KOPT-K1 (cell line): ENCODE data around the gene NEK7.

ENCODE experiments used
- H3K27ac ChIP-seq: fragments of 200-600 bp; sonication (generic); 2 replicates; pipeline ENCODE4 v1.5.1; 2016; ENCODE audit warnings: antibody characterized with exemption, mild to moderate bottlenecking, low read depth, low read length; ENCODE audit not compliant: poor library complexity, severe bottlenecking
- H3K36me3 ChIP-seq: fragments of 200-600 bp; sonication (generic); 2 replicates; pipeline ENCODE4 v1.5.1; 2017; ENCODE audit warnings: antibody characterized with exemption, mild to moderate bottlenecking, low read length, moderate library complexity; ENCODE audit not compliant: insufficient read depth
- H3K9me3 ChIP-seq: fragments of 200-600 bp; sonication (generic); 2 replicates; pipeline ENCODE4 v1.5.1; 2017; ENCODE audit warnings: antibody characterized with exemption, low read length, mild to moderate bottlenecking; ENCODE audit not compliant: insufficient read depth, poor library complexity, severe bottlenecking

Gene NEK7

DNA sequence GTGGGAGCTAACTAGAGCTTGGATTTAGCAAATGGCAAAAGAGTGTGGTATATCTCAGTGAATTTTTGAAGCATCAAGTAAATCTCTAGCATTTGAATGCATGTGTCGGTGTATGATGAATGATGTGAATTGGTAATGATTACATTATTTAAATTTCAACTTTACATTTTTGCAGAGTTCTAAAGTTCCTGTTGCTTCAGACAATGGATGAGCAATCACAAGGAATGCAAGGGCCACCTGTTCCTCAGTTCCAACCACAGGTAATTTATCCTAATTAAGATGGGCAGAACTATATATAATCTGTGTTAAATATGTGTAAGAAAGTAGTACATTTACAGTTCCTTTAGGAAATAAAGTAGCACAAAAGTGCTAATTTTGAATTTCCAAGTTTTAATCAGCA lies 75.6 kb downstream of the NEK7 start:
- Histone ChIP-seq H3K27ac (no peak overlapping the region), H3K9me3 (peaks cover 22% of the 10 kb centered on the region), H3K36me3 (peaks cover 36% of the 10 kb centered on the region)

- H3K36me3 ChIP-seq: peaks cover 42% of the 10 kb centered on the region
- H3K27ac ChIP-seq: no peak overlapping the region
- peaks cover 22% of the 10 kb centered on the region for H3K9me3 ChIP-seq
Measured at GRCh38 chr1:198232940-198233675, 76.3 kb downstream of the NEK7 start.

GRCh38 chr1:198234520-198235251 lies 77.9 kb downstream of the NEK7 start:
- no peak overlapping the region for H3K27ac ChIP-seq
- H3K9me3 ChIP-seq: peaks cover 22% of the 10 kb centered on the region
- peaks cover 55% of the 10 kb centered on the region for H3K36me3 ChIP-seq

DNA sequence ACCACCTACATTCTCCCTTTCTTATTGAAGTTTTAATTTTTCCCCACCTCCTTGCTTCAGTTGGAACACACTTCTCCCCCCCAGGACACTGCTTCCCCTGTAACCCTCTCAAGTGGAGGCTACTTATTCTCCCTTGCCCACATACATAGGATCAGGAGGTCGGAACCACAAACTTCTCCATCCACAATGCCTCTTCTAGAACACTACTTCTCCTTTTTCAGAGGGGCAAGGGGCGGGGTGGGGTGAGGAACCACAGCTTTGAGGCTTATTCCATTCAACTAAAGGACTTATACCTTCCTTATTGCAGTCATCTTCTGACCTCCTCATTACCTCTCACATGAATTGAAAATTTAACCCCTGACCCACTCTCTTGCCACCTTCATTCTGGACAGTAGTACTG lies 81.3 kb downstream of the NEK7 start:
- Histone ChIP-seq H3K9me3 (peaks cover 22% of the 10 kb centered on the region), H3K27ac (no peak overlapping the region), H3K36me3 (peaks cover 62% of the 10 kb centered on the region)

DNA sequence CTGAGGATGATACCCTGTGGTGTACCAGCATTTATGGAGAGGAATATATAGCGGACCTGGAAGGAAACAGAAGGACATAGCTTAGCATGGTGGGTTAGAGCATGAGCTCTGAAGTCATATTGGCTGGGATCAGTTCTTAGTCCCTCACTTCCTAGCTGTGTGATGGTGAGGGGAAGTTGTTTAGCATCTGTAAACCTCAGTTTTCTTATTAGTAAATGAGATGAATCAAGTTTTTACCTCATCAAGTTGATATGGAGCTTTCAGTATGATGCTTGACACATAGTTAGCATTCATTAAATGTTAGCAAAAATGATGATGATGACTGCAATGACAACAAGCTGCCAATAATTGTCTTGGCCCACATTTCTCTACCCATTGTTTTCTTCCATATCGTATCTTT lies 84.8 kb downstream of the NEK7 start:
- Histone ChIP-seq H3K36me3 (peaks cover 55% of the 10 kb centered on the region), H3K27ac (no peak overlapping the region), H3K9me3 (peaks cover 6% of the 10 kb centered on the region)

DNA sequence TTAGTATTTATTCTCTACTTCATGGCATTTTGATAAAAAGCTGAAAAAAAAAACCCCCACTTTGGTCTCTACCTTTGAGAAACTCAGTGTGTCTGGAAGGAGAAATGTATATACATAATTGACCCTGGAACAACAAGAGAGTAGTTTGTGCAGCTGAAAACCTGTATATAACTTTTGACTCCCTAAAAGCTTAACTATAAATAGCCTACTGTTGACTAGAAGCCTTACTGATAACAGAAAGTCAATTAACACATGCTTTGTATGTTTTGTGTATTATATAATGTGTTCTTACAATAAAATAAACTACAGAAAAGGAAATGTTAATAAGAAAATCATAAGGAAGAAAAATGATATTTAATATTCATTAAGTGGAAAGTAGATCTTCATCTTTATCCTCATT lies 88.0 kb downstream of the NEK7 start:
- Histone ChIP-seq H3K36me3 (peaks cover 38% of the 10 kb centered on the region), H3K27ac (no peak overlapping the region), H3K9me3 (no peaks in the 10 kb centered on the region)

DNA sequence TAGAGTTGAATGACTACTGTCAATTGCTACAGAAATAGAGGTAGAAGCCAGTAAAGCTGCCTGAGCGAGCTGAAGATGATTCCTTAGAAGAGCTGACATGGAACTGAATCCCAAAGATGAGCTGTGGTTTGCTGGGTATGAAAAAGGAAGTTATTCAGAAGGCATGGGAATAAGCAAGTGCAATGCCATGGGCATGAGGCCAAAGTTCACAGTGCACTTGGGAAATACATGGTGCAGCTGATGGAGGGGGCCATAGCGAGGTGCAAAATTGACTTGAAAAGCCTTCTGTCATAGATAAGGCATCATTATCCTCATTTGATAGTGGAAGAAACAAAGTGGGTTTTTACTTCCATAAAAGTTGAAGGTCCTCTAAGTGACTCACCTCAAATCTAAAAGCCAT lies 88.6 kb downstream of the NEK7 start:
- Histone ChIP-seq H3K9me3 (no peaks in the 10 kb centered on the region), H3K27ac (no peak overlapping the region), H3K36me3 (peaks cover 36% of the 10 kb centered on the region)

GRCh38 chr1:198246337-198246736 lies 89.5 kb downstream of the NEK7 start:
- Histone ChIP-seq H3K27ac (no peak overlapping the region), H3K9me3 (no peaks in the 10 kb centered on the region), H3K36me3 (peaks cover 31% of the 10 kb centered on the region)

DNA sequence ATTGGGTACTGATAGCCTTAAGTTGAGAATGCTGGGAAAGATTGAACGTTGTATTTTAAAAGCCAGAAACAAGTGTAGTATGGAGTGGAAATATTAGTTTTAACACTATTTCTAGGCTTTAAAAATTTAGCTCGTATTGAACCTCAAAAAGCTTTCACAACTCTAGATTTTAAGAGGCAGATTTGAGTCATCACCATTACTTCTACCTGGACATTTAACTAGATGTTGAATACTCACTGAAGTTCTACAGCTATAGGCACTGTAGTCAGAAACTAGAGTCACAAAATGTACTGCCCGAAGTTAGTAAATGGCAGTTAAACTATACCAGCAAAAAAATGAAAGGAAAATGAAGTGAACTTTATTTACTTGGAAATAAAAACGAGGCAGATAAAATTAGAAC lies 96.5 kb downstream of the NEK7 start:
- Histone ChIP-seq H3K9me3 (no peaks in the 10 kb centered on the region), H3K36me3 (peaks cover 22% of the 10 kb centered on the region; the same call in 1 of the 2 replicates), H3K27ac (no peak overlapping the region)

GRCh38 chr1:198253668-198254067 lies 96.9 kb downstream of the NEK7 start:
- no peak overlapping the region for H3K27ac ChIP-seq
- H3K36me3 ChIP-seq: peaks cover 19% of the 10 kb centered on the region; the same call in 1 of the 2 replicates
- H3K9me3 ChIP-seq: no peaks in the 10 kb centered on the region

GRCh38 chr1:198254521-198254920 lies 97.7 kb downstream of the NEK7 start:
- no peak overlapping the region for H3K27ac ChIP-seq
- H3K36me3 ChIP-seq: peaks cover 19% of the 10 kb centered on the region; the same call in 1 of the 2 replicates
- H3K9me3 ChIP-seq: no peaks in the 10 kb centered on the region

DNA sequence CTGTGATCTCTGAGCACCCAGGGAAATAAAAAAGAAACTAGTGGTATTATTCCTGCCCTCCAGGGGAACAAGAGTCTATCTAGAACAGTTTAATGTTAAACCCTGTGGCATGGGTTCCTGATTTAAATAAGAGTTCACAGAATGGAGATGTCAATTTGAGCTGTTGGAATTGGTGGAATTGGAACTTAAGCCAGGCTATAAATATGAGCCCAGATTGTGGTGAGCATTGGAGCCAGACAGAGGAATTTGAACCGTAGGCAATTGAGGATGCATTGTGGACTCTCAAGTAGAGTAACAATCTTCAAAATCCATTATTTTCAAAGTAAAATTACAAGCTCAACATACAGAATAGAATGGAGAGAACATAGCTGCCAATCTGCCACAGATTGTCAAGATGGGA lies 98.2 kb downstream of the NEK7 start:
- peaks cover 19% of the 10 kb centered on the region; the same call in 1 of the 2 replicates for H3K36me3 ChIP-seq
- H3K27ac ChIP-seq: no peak overlapping the region
- H3K9me3 ChIP-seq: no peaks in the 10 kb centered on the region

DNA sequence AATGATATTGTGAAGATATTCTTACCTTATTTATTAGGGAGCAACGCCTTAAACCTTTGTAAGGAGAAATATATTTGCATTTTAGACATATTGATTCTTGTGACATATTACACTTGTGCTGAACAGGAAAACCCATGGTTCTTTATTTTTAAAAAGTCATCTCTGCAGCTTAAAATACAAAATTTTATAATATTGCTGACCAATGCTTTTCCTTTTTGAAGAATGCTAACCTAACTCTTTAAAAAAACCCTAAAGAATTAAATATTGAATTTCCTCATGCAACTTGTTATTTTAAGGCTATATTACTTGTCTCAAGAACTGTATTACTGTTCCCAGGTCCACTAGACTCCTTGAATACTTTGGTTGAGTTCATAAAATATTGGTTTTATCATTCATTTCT lies 99.0 kb downstream of the NEK7 start:
- Histone ChIP-seq H3K36me3 (peaks cover 19% of the 10 kb centered on the region; the same call in 1 of the 2 replicates), H3K9me3 (no peaks in the 10 kb centered on the region), H3K27ac (no peak overlapping the region)

GRCh38 chr1:198258491-198258890 lies 101.7 kb downstream of the NEK7 start:
- no peaks in the 10 kb centered on the region for H3K9me3 ChIP-seq
- H3K36me3 ChIP-seq: peaks cover 13% of the 10 kb centered on the region; the same call in 1 of the 2 replicates
- H3K27ac ChIP-seq: no peak overlapping the region

DNA sequence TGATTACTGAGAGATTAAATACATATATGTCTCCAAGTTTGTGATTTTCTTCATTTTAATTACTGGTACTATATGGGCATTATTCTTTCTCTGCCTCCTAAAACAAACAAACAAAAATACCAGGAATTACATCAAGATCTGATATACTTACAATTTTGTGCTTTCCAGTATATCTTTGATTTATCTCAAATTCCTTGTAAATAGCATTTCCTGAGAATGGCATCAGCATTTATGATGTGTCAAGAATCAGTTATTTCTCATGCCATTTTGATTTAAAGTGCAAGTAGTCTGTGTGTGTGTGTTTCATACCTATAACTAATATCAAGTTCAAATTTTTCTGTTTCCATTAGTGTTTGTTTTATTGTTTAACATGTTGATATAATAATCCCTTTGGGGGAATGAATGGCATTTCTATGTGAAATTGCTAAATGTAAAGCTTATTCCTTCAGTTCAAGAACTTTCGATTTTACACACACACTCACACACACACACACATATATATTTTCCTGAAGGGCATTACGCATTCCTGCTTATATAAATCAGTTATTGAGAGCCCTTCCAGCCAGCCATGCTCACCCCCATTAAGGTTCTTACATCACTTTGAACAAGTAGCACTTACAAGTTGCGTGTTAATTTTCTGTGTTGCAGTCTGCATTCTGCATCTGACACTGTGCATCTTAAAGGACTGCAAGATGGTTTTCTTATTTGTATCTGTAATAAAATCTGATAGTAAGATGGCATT lies 102.7 kb downstream of the NEK7 start:
- no peak overlapping the region for H3K27ac ChIP-seq
- H3K9me3 ChIP-seq: no peaks in the 10 kb centered on the region
- H3K36me3 ChIP-seq: peaks cover 16% of the 10 kb centered on the region
